Natural killer cell treated with Interleukin-12 subunit alpha and Interleukin-12 subunit beta and Interleukin-15 and Interleukin-18, amount 100 ng/mL, for 72 hours (primary cell): Measurements from ENCODE around the gene ENAH. TPM values are rescaled to one million over a fixed set of nuclear protein-coding genes. Genes with fewer than 3 reads are reported as not detected.
"Not testable (repeated sequence)": the region's sequence is repeated elsewhere in the genome, so short reads cannot be mapped to it uniquely, and the experiment has no call there.

ENCODE experiments used
- ATAC-seq, 2 donors: fragments of 150-1000 bp; cut with Tn5 transposase in 1 of 2; sonication (Bioruptor Pico), chemical (Tn5 transposase) in 1 of 2; 2 replicates each; pipeline ENCODE4 v1.10.0; 2021
- DNase-seq: peaks from one replicate; pipeline ENCODE4 v3.0.0; 2022; ENCODE audit warnings: low spot score
- H3K27ac Mint-ChIP-seq, 2 donors: 1 replicate in 1 of 2; 2 replicates in 1 of 2; pipeline ENCODE4 v1.8.0; 2022; ENCODE audit warnings: mixed read lengths in 2 of 2, mild to moderate bottlenecking in 1 of 2, moderate library complexity in 1 of 2
- H3K27me3 Mint-ChIP-seq, 2 donors: 1 replicate in 1 of 2; 2 replicates in 1 of 2; pipeline ENCODE4 v1.8.0; 2022; ENCODE audit warnings: mixed read lengths in 2 of 2
- H3K36me3 Mint-ChIP-seq: one replicate; pipeline ENCODE4 v1.8.0; 2022; ENCODE audit warnings: mixed read lengths
- H3K4me1 Mint-ChIP-seq, 2 donors: 1 replicate in 1 of 2; 2 replicates in 1 of 2; pipeline ENCODE4 v1.8.0; 2022; ENCODE audit warnings: low read depth in 2 of 2, mixed read lengths in 2 of 2, mild to moderate bottlenecking in 1 of 2
- H3K4me3 Mint-ChIP-seq: one replicate; pipeline ENCODE4 v1.8.0; 2022; ENCODE audit warnings: mixed read lengths
- H3K9me3 Mint-ChIP-seq: 2 replicates; pipeline ENCODE4 v1.8.0; 2022; ENCODE audit warnings: mixed read lengths
- total RNA-seq, 2 donors: library from RNA; stranded (reverse); gene quantifications; one replicate each; pipeline ENCODE4 v1.2.3, GENCODE V29; 2022

The ENAH gene
- total RNA-seq, 2 donors from 2014 or later: 0.52 TPM; not detected in 1

- no peak overlapping the region for H3K4me3 Mint-ChIP-seq
- no peak overlapping the region for H3K27ac Mint-ChIP-seq
- no peak for ATAC-seq
- DNase-seq: no peak
- no peaks in the 10 kb centered on the region for H3K36me3 Mint-ChIP-seq
- peaks cover 32 to 54% of the 10 kb centered on the region in 2 donors for H3K27me3 Mint-ChIP-seq
- peaks cover 10 to 15% of the 10 kb centered on the region in 2 donors for H3K4me1 Mint-ChIP-seq
- H3K9me3 Mint-ChIP-seq: no peaks in the 10 kb centered on the region
Measured at GRCh38 chr1:225650179-225650578, 2.7 kb downstream of the ENAH start.

GRCh38 chr1:225645194-225645895 is 7.6 kb downstream of the ENAH start:
- H3K4me3 Mint-ChIP-seq: no peak overlapping the region
- H3K4me1 Mint-ChIP-seq: no peaks in the 10 kb centered on the region
- H3K27ac Mint-ChIP-seq: no peak overlapping the region
- no peaks in the 10 kb centered on the region for H3K36me3 Mint-ChIP-seq
- peaks cover 20 to 29% of the 10 kb centered on the region in 2 donors for H3K27me3 Mint-ChIP-seq
- no peak for ATAC-seq
- H3K9me3 Mint-ChIP-seq: no peaks in the 10 kb centered on the region
- DNase-seq: no peak

- H3K27me3 Mint-ChIP-seq: peaks cover 15 to 22% of the 10 kb centered on the region in 2 donors
- ATAC-seq (no peak), DNase-seq (no peak)
- H3K9me3 Mint-ChIP-seq: no peaks in the 10 kb centered on the region
- no peak overlapping the region for H3K27ac Mint-ChIP-seq
- H3K4me1 Mint-ChIP-seq: no peaks in the 10 kb centered on the region
- no peaks in the 10 kb centered on the region for H3K36me3 Mint-ChIP-seq
- H3K4me3 Mint-ChIP-seq: no peak overlapping the region
Measured at GRCh38 chr1:225644666-225645065, 8.3 kb downstream of the ENAH start.

- Mint-ChIP-seq H3K9me3 (no peaks in the 10 kb centered on the region), H3K27ac (no peak overlapping the region), H3K36me3 (no peaks in the 10 kb centered on the region), H3K4me1 (no peaks in the 10 kb centered on the region), H3K27me3 (peaks cover 6% of the 10 kb centered on the region in 2 donors), H3K4me3 (no peak overlapping the region)
- DNase-seq (no peak), ATAC-seq (no peak)
Measured at GRCh38 chr1:225642177-225642576, 10.7 kb downstream of the ENAH start.

- H3K27ac Mint-ChIP-seq: no peak overlapping the region
- no peak for DNase-seq
- ATAC-seq: no peak
- H3K4me1 Mint-ChIP-seq: no peaks in the 10 kb centered on the region
- H3K4me3 Mint-ChIP-seq: no peak overlapping the region
- no peaks in the 10 kb centered on the region for H3K9me3 Mint-ChIP-seq
- H3K36me3 Mint-ChIP-seq: peaks cover 5% of the 10 kb centered on the region
- H3K27me3 Mint-ChIP-seq: peaks cover 10 to 13% of the 10 kb centered on the region in 2 donors
Measured at GRCh38 chr1:225638853-225639252, 14.1 kb downstream of the ENAH start.

GRCh38 chr1:225637651-225638199 is 15.2 kb downstream of the ENAH start:
- no peak for DNase-seq
- no peak for ATAC-seq
- Mint-ChIP-seq H3K9me3 (no peaks in the 10 kb centered on the region), H3K27ac (no peak overlapping the region), H3K4me1 (no peaks in the 10 kb centered on the region), H3K27me3 (peaks cover 10 to 13% of the 10 kb centered on the region in 2 donors), H3K36me3 (peaks cover 5% of the 10 kb centered on the region), H3K4me3 (no peak overlapping the region)

GRCh38 chr1:225636992-225637391 is 15.9 kb downstream of the ENAH start:
- not testable (repeated sequence) for H3K4me3 Mint-ChIP-seq, H3K9me3 Mint-ChIP-seq, H3K27me3 Mint-ChIP-seq, H3K27ac Mint-ChIP-seq, H3K4me1 Mint-ChIP-seq, H3K36me3 Mint-ChIP-seq, ATAC-seq, DNase-seq

- no peak for DNase-seq
- Mint-ChIP-seq H3K36me3 (peaks cover 5% of the 10 kb centered on the region), H3K27ac (no peak overlapping the region), H3K27me3 (peaks cover 7% of the 10 kb centered on the region in 2 donors), H3K4me3 (no peak overlapping the region), H3K4me1 (no peaks in the 10 kb centered on the region), H3K9me3 (no peaks in the 10 kb centered on the region)
- ATAC-seq: no peak
Measured at GRCh38 chr1:225635649-225636048, 17.3 kb downstream of the ENAH start.

GRCh38 chr1:225632836-225633235 is 20.1 kb downstream of the ENAH start:
- H3K27me3 Mint-ChIP-seq: peaks cover 7 to 10% of the 10 kb centered on the region in 2 donors
- H3K9me3 Mint-ChIP-seq, H3K36me3 Mint-ChIP-seq: not testable (repeated sequence)

GRCh38 chr1:225631021-225631663 is 21.8 kb downstream of the ENAH start:
- Mint-ChIP-seq H3K36me3 (no peaks in the 10 kb centered on the region), H3K4me3 (no peak overlapping the region), H3K4me1 (no peaks in the 10 kb centered on the region), H3K9me3 (no peaks in the 10 kb centered on the region), H3K27me3 (peaks cover 6 to 14% of the 10 kb centered on the region in 2 donors), H3K27ac (no peak overlapping the region)
- DNase-seq: no peak
- ATAC-seq: no peak

More at GRCh38 chr1:225632836-225633235, 20.1 kb downstream of the ENAH start:
- H3K4me3 Mint-ChIP-seq, ATAC-seq, H3K4me1 Mint-ChIP-seq, H3K27ac Mint-ChIP-seq, DNase-seq: not testable (repeated sequence)

- Mint-ChIP-seq H3K27me3 (peaks cover 6 to 9% of the 10 kb centered on the region in 2 donors), H3K27ac (no peak overlapping the region), H3K36me3 (no peaks in the 10 kb centered on the region), H3K4me1 (no peaks in the 10 kb centered on the region), H3K4me3 (no peak overlapping the region), H3K9me3 (no peaks in the 10 kb centered on the region)
- ATAC-seq (no peak), DNase-seq (no peak)
Measured at GRCh38 chr1:225629483-225629882, 23.4 kb downstream of the ENAH start.

- not testable (repeated sequence) for H3K4me3 Mint-ChIP-seq
Measured at GRCh38 chr1:225628794-225629193, 24.1 kb downstream of the ENAH start.

GRCh38 chr1:225627304-225627947 is 25.5 kb downstream of the ENAH start:
- no peaks in the 10 kb centered on the region for H3K9me3 Mint-ChIP-seq
- no peaks in the 10 kb centered on the region for H3K36me3 Mint-ChIP-seq
- peaks cover 6 to 7% of the 10 kb centered on the region in 2 donors for H3K27me3 Mint-ChIP-seq
- no peak overlapping the region for H3K27ac Mint-ChIP-seq
- H3K4me3 Mint-ChIP-seq: no peak overlapping the region
- DNase-seq (no peak), ATAC-seq (no peak)
- no peaks in the 10 kb centered on the region for H3K4me1 Mint-ChIP-seq

More at GRCh38 chr1:225628794-225629193, 24.1 kb downstream of the ENAH start:
- H3K4me1 Mint-ChIP-seq, H3K27ac Mint-ChIP-seq, ATAC-seq, H3K36me3 Mint-ChIP-seq, DNase-seq, H3K9me3 Mint-ChIP-seq, H3K27me3 Mint-ChIP-seq: not testable (repeated sequence)

GRCh38 chr1:225626698-225627097 is 26.2 kb downstream of the ENAH start:
- H3K27me3 Mint-ChIP-seq: peaks cover 6 to 9% of the 10 kb centered on the region in 2 donors
- no peak for DNase-seq
- no peaks in the 10 kb centered on the region for H3K4me1 Mint-ChIP-seq

More at GRCh38 chr1:225626698-225627097, 26.2 kb downstream of the ENAH start:
- H3K36me3 Mint-ChIP-seq: no peaks in the 10 kb centered on the region
- H3K9me3 Mint-ChIP-seq: no peaks in the 10 kb centered on the region
- H3K27ac Mint-ChIP-seq: no peak overlapping the region
- no peak for ATAC-seq
- H3K4me3 Mint-ChIP-seq: no peak overlapping the region
